HFF-Myc (cell line): Measurements from ENCODE around the gene CDH4.

ENCODE experiments used
- DNase-seq: peaks from one replicate; pipeline ENCODE4 v3.0.0-alpha.2; 2011; ENCODE audit warnings: low read depth; ENCODE audit errors: extremely low read depth
- H3K4me3 ChIP-seq: replicated peaks from 2 replicates; pipeline ENCODE4 v1.5.1; 2011; ENCODE audit warnings: low read depth, mild to moderate bottlenecking, control low read depth, low read length
- TF ChIP-seq, protein P1 (sequence below): IDR thresholded peaks from 2 replicates; pipeline ENCODE4 v1.5.1; 2012; ENCODE audit warnings: mild to moderate bottlenecking, low read depth, low read length, control low read depth; ENCODE audit errors: missing control alignments

Gene CDH4

DNA sequence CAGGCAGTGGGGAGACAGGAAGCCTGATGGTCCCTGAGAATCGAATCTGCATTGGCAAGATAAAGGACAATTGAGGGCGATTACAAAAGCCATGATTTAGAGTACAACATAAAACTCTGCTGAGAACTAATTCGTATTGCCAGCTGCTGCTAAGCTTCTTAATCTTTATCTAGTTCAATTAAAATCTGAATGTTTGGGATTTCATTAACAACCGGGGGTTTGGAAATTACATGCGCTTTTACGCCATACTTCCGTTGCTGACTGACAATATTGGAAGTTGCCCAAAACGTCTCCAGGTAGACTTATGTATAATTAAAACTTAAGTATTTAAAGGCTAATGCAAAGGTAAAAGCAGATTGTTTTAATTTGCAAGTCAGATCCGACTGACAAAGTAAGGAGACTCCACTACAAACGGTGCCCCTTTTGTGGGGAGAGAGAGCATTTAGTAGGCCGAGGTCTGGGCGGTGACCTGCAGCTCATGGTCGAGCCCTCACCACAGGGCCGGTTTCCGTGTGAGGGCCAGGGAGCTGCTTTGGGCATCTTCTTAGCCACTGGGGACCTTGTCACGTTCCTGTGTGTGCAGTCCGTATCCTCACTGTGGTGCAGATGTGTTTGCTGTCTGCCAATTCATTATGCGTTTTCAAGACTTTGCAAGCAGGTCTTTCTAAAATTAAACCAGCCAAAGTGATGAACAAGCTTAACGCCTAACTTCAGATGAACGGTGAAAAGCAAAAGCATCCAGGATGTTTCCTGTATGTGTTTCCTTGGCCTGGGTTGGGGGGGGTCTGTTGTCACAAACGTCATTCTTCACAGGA, 49.9 kb downstream of the CDH4 start:
- H3K4me3 ChIP-seq = no peak overlapping the region
- DNase-seq = no peak
- TF ChIP-seq, protein P1, sequence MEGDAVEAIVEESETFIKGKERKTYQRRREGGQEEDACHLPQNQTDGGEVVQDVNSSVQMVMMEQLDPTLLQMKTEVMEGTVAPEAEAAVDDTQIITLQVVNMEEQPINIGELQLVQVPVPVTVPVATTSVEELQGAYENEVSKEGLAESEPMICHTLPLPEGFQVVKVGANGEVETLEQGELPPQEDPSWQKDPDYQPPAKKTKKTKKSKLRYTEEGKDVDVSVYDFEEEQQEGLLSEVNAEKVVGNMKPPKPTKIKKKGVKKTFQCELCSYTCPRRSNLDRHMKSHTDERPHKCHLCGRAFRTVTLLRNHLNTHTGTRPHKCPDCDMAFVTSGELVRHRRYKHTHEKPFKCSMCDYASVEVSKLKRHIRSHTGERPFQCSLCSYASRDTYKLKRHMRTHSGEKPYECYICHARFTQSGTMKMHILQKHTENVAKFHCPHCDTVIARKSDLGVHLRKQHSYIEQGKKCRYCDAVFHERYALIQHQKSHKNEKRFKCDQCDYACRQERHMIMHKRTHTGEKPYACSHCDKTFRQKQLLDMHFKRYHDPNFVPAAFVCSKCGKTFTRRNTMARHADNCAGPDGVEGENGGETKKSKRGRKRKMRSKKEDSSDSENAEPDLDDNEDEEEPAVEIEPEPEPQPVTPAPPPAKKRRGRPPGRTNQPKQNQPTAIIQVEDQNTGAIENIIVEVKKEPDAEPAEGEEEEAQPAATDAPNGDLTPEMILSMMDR = no peak

DNA sequence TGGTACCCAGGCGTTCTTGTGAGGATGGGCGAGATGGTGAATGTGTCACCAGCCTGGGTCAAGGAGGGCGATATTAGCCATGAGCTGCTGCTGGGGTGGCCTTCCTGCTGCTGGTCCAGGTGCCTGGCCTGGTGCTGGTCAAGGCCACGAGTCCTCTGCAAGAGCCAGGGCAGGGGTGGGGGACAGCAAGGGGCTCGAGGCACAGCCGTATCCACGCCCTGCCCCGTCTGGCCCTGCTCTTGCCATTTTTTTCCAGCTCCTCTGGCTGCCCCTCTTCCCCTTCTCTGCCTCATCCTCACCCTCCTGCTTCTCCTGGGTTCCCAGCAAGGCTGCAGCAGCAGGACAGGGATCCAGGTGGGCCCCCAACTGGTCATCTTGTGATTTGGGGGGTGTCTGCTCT, 51.2 kb downstream of the CDH4 start:
- TF ChIP-seq, protein P1 = no peak
- DNase-seq = no peak
- no peak overlapping the region for H3K4me3 ChIP-seq

DNA sequence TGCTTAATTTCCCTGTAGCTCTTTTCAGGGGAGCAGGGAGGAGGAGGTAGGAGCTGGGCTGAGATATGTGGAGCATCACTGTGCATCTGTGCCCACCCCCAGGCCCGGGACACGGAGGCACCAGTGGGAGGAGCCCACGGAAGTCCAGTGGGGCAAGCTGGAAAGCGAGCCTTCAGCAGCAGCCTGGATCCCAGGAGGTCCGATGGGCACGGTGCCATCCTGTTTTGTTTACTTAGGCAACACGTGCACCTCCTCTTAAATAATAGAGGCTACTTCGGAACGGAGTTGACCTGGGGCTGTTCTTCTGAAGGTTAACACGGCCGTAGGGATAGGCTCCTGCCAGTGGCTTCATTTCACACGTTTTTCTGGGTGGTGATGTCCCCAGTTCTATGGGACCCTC, 51.6 kb downstream of the CDH4 start:
- no peak for DNase-seq
- no peak overlapping the region for H3K4me3 ChIP-seq
- TF ChIP-seq, protein P1 = no peak

DNA sequence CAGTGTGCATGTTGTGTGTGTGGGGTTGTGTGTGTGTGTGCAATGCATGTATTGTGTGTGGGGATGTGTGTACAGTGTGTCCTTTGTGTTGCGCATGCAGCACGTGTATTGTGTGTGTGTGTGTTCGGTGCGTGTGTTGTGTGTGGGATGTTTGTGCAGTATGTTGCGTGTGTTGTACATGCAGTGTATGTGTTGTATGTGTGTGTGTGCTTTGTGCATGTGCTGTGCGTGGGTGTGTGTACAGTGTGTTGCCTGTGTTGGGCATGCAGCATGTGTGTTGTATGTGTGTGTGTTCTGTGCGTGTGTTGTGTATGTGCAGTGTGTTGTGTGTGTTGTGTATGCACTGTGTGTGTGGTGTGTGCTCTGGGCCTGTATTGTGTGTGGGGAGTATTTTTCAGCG, 52.7 kb downstream of the CDH4 start:
- H3K4me3 ChIP-seq = no peak overlapping the region
- no peak for DNase-seq
- TF ChIP-seq, protein P1 = no peak

DNA sequence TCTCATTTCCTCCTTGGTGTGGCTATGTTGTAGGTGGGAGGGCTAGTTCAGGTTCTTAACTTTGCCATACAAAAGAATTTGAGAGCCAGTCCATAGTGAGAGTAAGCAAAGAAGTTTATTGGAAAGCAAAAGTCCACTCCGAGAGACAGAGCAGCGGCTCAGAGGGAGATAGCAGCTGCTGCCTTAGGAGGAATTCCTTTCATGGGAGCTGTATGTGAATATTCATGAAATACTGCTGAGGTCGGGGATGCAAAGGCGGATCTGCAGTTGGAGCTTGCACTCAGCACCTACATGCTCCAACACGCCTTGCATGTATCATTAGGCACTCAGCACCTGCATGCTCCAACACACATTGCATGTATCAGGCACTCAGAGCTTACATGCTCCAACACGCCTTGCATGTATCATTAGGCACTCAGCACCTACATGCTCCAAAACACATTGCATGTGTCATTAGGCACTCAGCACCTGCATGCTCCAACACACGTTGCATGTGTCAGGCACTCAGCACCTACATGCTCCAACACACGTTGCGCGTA, 54.9 kb downstream of the CDH4 start:
- H3K4me3 ChIP-seq = no peak overlapping the region
- TF ChIP-seq, protein P1 = no peak
- DNase-seq = no peak

DNA sequence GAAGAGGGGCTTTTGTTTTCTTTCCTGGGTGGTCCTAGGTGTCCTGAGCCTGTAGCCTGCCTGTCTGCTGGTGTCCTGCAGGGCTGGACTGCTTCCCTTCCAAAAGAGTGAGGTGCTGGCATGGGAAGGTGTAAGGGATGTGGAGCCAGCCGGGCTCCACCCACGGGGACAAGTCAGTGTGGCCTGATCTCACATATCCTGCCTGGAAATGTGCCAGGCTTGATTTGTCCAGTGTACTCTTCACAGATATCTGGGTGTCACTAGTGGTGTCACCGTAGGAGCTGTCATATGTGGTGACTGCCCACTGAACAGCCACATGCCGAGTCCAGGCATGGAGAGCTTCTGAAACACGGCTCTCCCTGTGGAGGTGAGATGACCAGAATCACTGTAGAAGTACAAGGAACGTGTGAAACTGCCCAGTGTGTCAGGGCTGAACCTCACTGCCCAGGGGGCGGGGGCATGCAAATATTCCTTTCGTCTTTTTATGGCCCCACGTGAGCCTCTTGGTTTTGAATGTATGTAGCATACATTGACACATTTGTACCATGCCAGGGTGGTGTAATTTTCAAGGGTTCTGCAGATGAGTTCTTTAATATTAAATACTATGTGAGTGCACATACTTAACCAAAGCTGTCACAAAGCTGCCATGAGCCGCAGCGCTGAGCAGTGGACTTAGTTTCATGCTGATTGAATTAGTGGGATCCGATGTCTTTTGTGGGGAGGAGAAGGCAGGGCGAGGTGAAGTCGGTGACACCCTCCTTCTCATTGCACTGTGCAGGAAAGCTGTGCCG, 55.8 kb downstream of the CDH4 start:
- H3K4me3 ChIP-seq = no peak overlapping the region
- DNase-seq = no peak
- TF ChIP-seq, protein P1 = no peak
